Cardiac fibroblast (primary cell): ENCODE measurements around the gene SEPTIN7.
A peak's percentile ranks its signal among the peaks of the same experiment; 100 is the strongest.

Experiments
- DNase-seq, 2 donors: peaks; one replicate each; pipeline versions ENCODE4 v3.0.0 to v3.0.0-alpha.2; 2010; ENCODE audit warnings: low read depth in 2 of 2
- H3K4me3 ChIP-seq, 2 donors: replicated peaks in 1 of 2; 1 replicate in 1 of 2; 2 replicates in 1 of 2; pipeline ENCODE4 v1.5.1; 2011; ENCODE audit warnings: low read depth in 2 of 2, low read length in 2 of 2, mild to moderate bottlenecking in 2 of 2, moderate library complexity in 1 of 2
- TF ChIP-seq, protein P1 (sequence below): IDR thresholded peaks from one replicate; pipeline ENCODE4 v1.5.1; 2011; ENCODE audit warnings: low read depth, mild to moderate bottlenecking, low read length, inconsistent platforms

The SEPTIN7 gene

DNA sequence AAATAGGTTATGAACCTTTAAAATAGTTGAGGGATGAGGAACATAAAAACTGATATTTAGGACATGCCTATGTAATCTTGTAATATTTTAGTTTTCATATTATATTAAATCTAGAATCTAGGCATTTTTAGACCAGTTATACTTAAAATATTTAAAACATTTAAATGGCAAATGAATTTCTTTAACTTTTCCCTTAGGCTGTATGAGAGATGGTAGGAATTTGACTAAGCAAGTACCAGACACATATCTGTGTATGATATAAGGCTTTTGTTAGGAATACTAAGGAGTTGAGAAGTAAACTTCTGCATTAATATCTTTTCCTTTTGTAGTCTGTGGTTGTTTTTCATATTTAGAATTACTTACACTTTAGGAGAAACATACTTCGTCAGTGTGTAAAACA lies 25.1 kb downstream of the SEPTIN7 start:
- TF ChIP-seq, protein P1, sequence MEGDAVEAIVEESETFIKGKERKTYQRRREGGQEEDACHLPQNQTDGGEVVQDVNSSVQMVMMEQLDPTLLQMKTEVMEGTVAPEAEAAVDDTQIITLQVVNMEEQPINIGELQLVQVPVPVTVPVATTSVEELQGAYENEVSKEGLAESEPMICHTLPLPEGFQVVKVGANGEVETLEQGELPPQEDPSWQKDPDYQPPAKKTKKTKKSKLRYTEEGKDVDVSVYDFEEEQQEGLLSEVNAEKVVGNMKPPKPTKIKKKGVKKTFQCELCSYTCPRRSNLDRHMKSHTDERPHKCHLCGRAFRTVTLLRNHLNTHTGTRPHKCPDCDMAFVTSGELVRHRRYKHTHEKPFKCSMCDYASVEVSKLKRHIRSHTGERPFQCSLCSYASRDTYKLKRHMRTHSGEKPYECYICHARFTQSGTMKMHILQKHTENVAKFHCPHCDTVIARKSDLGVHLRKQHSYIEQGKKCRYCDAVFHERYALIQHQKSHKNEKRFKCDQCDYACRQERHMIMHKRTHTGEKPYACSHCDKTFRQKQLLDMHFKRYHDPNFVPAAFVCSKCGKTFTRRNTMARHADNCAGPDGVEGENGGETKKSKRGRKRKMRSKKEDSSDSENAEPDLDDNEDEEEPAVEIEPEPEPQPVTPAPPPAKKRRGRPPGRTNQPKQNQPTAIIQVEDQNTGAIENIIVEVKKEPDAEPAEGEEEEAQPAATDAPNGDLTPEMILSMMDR = no peak
- no peak for DNase-seq
- H3K4me3 ChIP-seq = no peak overlapping the region

DNA sequence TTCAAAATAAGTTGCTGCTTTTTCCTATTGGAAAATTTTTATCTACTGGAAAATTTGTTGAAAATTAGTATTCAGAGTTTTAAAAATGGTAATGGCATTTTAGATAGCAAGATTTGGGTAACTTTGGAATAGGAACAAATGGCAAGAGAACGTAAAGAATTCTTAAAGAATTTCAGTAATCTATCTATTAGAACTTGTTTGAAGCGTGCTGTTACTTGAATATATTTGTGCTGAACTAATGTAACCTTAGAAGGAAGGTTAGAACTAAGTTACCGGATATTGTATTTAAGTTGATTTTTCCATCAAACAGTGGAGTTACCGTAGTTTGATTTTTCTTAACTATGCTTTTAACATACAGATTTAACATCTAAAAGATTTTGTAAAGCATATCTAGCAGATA lies 25.9 kb downstream of the SEPTIN7 start:
- H3K4me3 ChIP-seq = no peak overlapping the region
- DNase-seq = no peak
- TF ChIP-seq, protein P1 = no peak

DNA sequence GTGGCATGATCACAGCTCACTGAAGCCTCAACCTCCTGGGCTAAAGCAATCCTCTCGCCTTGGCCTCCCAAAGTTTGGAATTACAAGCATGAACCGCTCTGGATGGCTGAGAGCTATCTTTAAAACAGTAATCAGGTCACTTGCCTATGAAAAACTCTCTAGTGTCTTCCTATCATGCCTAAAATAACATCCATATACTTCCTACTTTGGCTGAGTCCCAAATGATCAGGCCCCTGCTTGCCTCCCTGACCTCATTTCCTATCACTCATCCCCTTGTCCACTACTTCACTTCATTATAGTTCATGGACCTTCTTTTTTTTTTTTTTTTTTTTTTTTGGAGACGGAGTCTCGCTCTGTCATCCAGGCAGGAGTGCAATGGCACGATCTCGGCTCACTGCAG lies 28.0 kb downstream of the SEPTIN7 start:
- H3K4me3 ChIP-seq = no peak overlapping the region
- TF ChIP-seq, protein P1 = no peak
- peak in 1 of 2 donors; percentile 27 for DNase-seq

- no peak overlapping the region for H3K4me3 ChIP-seq
- DNase-seq = peak in 1 of 2 donors; percentile 36
- TF ChIP-seq, protein P1 = no peak
Measured at GRCh38 chr7:35831208-35831607, 30.4 kb downstream of the SEPTIN7 start.

GRCh38 chr7:35839860-35840854 lies 39.3 kb downstream of the SEPTIN7 start:
- no peak overlapping the region for H3K4me3 ChIP-seq
- TF ChIP-seq, protein P1 = no peak
- DNase-seq = peak in 1 of 2 donors; percentile 59

- TF ChIP-seq, protein P1 = no peak
- H3K4me3 ChIP-seq = no peak overlapping the region
- no peak for DNase-seq
Measured at GRCh38 chr7:35846816-35847412, 46.1 kb downstream of the SEPTIN7 start.
